Breast epithelium (tissue), 4 donors: ENCODE data around the gene WDR44. TPM values are rescaled to one million over a fixed set of nuclear protein-coding genes. Genes with fewer than 3 reads are reported as not detected.
"Not testable (repeated sequence)": the region's sequence is repeated elsewhere in the genome, so short reads cannot be mapped to it uniquely, and the experiment has no call there.

Experiments
- DNase-seq, 2 donors: peaks; one replicate each; pipeline ENCODE4 v3.0.0-alpha.2; 2019; ENCODE audit warnings: low spot score in 2 of 2
- H3K27ac ChIP-seq, 2 donors: fragments of 200-600 bp; sonication (generic) in 1 of 2; one replicate each; pipeline ENCODE4 v1.5.1; 2016 to 2019; ENCODE audit warnings: mild to moderate bottlenecking in 1 of 2
- H3K27me3 ChIP-seq, 2 donors: fragments of 200-600 bp; sonication (generic) in 1 of 2; one replicate each; pipeline versions ENCODE4 v1.5.1 to v1.6.0; 2017 to 2019; ENCODE audit warnings: control low read depth in 1 of 2, mild to moderate bottlenecking in 1 of 2
- H3K36me3 ChIP-seq: fragments of 200-600 bp; one replicate; pipeline ENCODE4 v1.5.1; 2019
- H3K4me1 ChIP-seq, 2 donors: fragments of 200-600 bp; sonication (generic); one replicate each; pipeline ENCODE4 v1.5.1; 2016 to 2019; ENCODE audit warnings: control low read depth in 1 of 2
- H3K4me3 ChIP-seq, 3 donors: fragments of 200-600 bp; sonication (generic); 1 replicate in 2 of 3; 2 replicates in 1 of 3; pipeline ENCODE4 v1.5.1; 2016 to 2019; ENCODE audit warnings: mild to moderate bottlenecking in 3 of 3, moderate library complexity in 2 of 3
- H3K9me3 ChIP-seq, 2 donors: fragments of 200-600 bp; sonication (generic) in 1 of 2; one replicate each; pipeline ENCODE4 v1.5.1; 2016 to 2019; ENCODE audit warnings: control low read depth in 1 of 2
- CTCF ChIP-seq, 3 donors: fragments of 450-650 bp; IDR thresholded peaks; one replicate each; pipeline ENCODE4 v1.5.1; 2016 to 2017; ENCODE audit warnings: antibody characterized with exemption in 3 of 3, mild to moderate bottlenecking in 3 of 3, moderate library complexity in 3 of 3
- POLR2A ChIP-seq: fragments of 450-650 bp; IDR thresholded peaks from one replicate; pipeline ENCODE4 v1.6.1; 2016; ENCODE audit warnings: antibody characterized with exemption, mild to moderate bottlenecking, moderate library complexity
- POLR2AphosphoS5 ChIP-seq, 3 donors: sonication (generic); formaldehyde crosslinking; IDR thresholded peaks; one replicate each; pipeline ENCODE4 v1.6.1; 2017; ENCODE audit warnings: antibody characterized with exemption in 3 of 3
- intact Hi-C: fragments of 100-400 bp; cut with DNase I; formaldehyde crosslinking; loops from one replicate; pipeline ENCODE4 v1.15.1; 2023; ENCODE audit warnings: low total_unique reads
- total RNA-seq, 3 donors: library from RNA; depleted of rRNA; stranded (reverse); fragments of >200 nt; gene quantifications; one replicate each; pipeline ENCODE4 v1.1.0, GENCODE V29; 2016

The WDR44 gene
- total RNA-seq, 3 donors from 2014 or later = 16.8 to 23.7 (median 19.3) TPM

- H3K4me3 ChIP-seq = no peak overlapping the region
- TF ChIP-seq POLR2AphosphoS5 (IDR thresholded peaks at IDR 0.05) = no peak
- TF ChIP-seq POLR2A = no peak
- TF ChIP-seq CTCF (IDR thresholded peaks at IDR 0.05) = no peak
- no peak overlapping the region for H3K27ac ChIP-seq
- H3K9me3 ChIP-seq = no peaks in the 10 kb centered on the region
- DNase-seq = no peak
- no peaks in the 10 kb centered on the region for H3K4me1 ChIP-seq
- no peaks in the 10 kb centered on the region for H3K27me3 ChIP-seq
- intact Hi-C loops = no loop called here
- no peaks in the 10 kb centered on the region for H3K36me3 ChIP-seq
Measured at GRCh38 chrX:118455013-118455412, 109.1 kb downstream of the WDR44 start.

- no peaks in the 10 kb centered on the region for H3K27me3 ChIP-seq
- no peak for DNase-seq
Measured at GRCh38 chrX:118459494-118459893, 113.6 kb downstream of the WDR44 start.

GRCh38 chrX:118464501-118464900 lies 118.6 kb downstream of the WDR44 start:
- no peaks in the 10 kb centered on the region for H3K36me3 ChIP-seq
- H3K27ac ChIP-seq = no peak overlapping the region
- intact Hi-C loops = no loop called here
- DNase-seq = no peak
- H3K4me3 ChIP-seq = no peak overlapping the region
- no peaks in the 10 kb centered on the region for H3K9me3 ChIP-seq
- H3K27me3 ChIP-seq = peaks cover 0 to 6% of the 10 kb centered on the region in 2 donors
- no peak for TF ChIP-seq POLR2AphosphoS5 (IDR thresholded peaks at IDR 0.05)
- TF ChIP-seq CTCF (IDR thresholded peaks at IDR 0.05) = no peak
- TF ChIP-seq POLR2A = no peak
- no peaks in the 10 kb centered on the region for H3K4me1 ChIP-seq

More at GRCh38 chrX:118459494-118459893, 113.6 kb downstream of the WDR44 start:
- no peak for TF ChIP-seq POLR2A
- TF ChIP-seq CTCF (IDR thresholded peaks at IDR 0.05) = peak; percentile 27 to 44 (median 44)
- Histone ChIP-seq H3K4me1 (no peaks in the 10 kb centered on the region), H3K36me3 (no peaks in the 10 kb centered on the region), H3K4me3 (no peak overlapping the region), H3K9me3 (no peaks in the 10 kb centered on the region), H3K27ac (no peak overlapping the region)
- intact Hi-C loops = no loop called here

- no peak for DNase-seq
- no peak overlapping the region for H3K27ac ChIP-seq
- intact Hi-C loops = no loop called here
- H3K4me1 ChIP-seq = no peaks in the 10 kb centered on the region
- peaks cover 0 to 9% of the 10 kb centered on the region in 2 donors for H3K9me3 ChIP-seq
- no peak overlapping the region for H3K4me3 ChIP-seq
- TF ChIP-seq POLR2AphosphoS5 (IDR thresholded peaks at IDR 0.05) (no peak), POLR2A (no peak), CTCF (IDR thresholded peaks at IDR 0.05) (no peak)
- peaks cover 0 to 6% of the 10 kb centered on the region in 2 donors for H3K27me3 ChIP-seq
- no peaks in the 10 kb centered on the region for H3K36me3 ChIP-seq
Measured at GRCh38 chrX:118468122-118468521, 122.2 kb downstream of the WDR44 start.

GRCh38 chrX:118470721-118471347 lies 124.9 kb downstream of the WDR44 start:
- H3K27me3 ChIP-seq, intact Hi-C loops, H3K36me3 ChIP-seq, H3K4me3 ChIP-seq, DNase-seq, H3K9me3 ChIP-seq, H3K27ac ChIP-seq, H3K4me1 ChIP-seq: not testable (repeated sequence)
